GM19438 (cell line): ENCODE results near the gene ISCA2.

Experiments
- ATAC-seq: cut with Tn5 transposase; IDR thresholded peaks from one replicate; pipeline ENCODE4 v1.9.1; 2021; ENCODE audit warnings: low read depth; ENCODE audit not compliant: unreplicated experiment

Gene ISCA2

DNA sequence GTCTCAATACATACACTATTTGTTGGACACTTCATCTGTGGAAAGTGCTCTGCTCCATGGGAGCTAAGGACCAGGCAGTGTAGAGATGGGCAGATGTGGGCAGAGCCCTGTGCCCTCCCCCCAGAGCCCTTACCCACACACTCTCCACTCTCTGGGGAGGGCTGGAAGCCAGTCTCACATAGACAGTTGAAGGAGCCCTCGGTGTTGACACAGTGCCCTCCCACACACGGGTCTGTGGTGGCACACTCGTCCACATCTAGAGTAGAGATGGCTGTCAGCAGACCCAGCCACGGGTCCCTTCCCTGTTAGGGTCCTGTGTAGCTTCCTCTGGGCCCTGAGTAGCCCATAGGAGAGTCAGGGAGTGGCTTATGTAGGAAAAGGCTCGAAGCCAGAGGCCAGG, 14.3 kb downstream of the ISCA2 start:
- ATAC-seq: no peak

DNA sequence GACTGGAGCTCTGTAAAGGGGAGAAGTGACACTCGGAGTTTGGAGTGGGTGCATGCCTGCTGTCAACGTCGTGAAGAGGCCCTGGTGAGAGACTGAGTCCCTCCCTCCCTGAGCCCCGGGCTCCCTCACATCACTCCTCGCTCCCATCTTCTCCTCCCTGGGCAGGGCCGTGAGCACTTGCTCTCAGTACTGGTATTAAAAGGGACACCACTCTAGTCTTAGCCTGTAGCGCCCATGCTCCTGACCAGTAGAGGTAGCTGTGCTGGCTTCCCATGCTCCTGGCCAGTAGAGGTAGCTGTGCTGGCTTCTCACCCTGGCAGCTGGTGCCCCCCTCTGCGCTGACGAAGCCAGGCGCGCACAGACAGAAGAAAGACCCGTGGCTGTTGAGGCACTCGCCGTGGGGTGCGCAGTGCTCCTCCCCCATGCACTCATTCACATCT, 14.7 kb downstream of the ISCA2 start:
- ATAC-seq: no peak

DNA sequence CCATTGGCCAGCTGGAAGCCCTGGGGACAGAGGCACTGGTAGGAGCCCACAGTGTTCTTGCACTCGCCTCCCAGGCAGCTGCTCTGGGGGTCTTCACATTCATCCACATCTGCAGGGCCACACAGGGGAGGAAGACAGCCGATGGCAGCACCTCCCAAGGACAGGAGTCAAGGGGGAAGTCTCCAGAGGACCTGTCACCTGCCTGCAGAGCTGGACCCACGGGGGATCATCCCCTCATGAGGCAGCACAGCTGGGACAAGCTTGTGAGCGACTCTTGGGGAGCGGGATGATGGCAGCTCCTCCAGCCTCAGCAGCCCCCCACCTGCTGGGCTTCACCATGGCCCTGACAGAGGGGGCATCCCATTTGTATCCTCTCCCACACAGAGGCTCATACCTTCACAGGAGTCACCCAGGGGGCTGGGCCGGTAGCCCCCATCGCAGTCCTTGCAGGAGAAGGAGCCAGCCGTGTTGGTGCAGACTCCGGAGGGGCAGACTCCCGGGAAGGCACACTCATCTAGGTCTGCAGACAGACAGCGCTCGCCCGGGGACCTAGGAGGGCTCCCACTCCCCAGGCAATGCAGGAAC, 15.4 kb downstream of the ISCA2 start:
- ATAC-seq: no peak

DNA sequence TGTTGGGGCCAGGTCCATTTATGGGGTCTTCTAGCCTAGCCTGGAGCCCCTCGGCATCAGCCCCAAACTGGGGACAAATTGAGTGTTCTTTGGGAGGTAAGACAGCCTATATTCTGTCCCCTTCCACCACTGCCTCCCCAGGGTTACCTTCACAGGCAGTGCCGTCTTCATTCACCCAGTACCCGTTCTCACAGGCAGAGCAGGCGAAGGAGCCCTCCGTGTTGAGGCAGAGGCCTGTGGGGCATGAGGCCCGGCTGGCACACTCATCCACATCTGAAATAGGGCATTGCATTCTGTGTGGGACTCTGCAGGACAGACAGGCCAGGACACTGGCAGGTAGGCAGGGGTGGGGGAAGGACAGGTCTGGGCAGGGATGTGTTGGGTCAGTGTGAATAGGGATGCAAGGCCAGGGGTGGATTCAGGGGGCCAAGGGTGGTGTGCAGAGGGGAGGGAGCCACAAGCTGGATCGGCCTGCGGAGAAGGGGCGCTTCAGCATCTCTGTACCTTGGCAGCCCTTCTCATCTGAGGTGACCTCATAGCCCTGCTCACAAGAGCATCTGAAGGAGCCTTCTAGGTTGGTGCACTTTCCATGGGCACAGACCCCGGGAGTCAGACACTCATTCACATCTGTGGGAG, 16.1 kb downstream of the ISCA2 start:
- no peak for ATAC-seq

DNA sequence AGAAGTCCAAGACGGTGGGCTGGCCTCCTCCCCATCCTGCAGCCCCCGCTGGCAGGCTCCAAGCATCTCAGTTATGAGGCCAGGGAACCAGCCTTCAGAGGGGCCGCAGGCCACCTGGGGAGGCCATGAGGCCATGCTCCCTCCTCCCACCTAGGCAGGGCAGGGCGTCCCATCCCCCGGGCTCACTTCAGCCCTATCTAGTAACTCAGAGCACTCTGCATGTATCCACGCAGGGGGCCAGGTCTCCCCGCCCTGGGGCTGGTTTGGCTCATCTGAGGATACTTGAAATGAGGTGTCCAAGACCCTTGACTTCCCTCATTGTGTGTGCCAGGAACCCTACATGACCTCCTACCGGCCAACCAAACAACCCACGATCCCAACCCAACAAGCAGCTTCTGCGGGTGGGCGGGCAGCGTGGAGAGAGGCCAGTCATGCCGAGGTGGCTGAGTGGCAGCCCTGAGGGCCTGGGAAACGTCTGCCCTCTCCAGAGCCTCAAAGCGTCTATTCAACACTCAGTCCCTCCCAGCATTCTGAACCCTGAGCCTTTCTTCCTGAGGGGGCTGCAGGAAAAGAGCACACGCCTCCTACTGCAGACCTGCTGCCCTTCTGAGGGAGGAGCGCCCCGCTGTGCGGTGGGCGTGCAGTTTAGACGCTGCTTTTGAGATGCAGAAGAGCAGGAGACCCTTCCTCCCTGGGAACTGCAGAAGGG, 16.8 kb downstream of the ISCA2 start:
- no peak for ATAC-seq

DNA sequence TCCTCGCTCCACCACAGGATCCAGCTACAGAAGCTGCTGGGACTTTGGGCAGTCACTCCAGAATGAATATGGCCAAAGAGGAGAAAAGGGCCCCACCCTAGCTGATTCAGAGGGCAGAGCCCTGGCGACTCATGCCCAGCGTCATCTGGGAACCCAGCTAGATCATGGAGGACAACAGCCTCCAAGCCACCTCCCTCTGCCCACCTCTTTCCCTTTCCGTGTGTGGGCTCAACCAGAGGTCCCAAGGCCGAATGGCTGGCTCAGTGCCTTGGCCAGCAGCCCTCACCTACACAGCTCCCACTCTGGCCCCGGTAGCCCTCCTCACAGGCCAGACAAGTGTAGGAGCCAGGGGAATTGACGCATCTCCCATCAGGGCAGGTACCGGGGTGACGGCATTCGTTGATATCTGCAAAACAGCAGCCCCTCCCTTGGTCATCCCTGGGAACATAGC, 17.4 kb downstream of the ISCA2 start:
- ATAC-seq: no peak

DNA sequence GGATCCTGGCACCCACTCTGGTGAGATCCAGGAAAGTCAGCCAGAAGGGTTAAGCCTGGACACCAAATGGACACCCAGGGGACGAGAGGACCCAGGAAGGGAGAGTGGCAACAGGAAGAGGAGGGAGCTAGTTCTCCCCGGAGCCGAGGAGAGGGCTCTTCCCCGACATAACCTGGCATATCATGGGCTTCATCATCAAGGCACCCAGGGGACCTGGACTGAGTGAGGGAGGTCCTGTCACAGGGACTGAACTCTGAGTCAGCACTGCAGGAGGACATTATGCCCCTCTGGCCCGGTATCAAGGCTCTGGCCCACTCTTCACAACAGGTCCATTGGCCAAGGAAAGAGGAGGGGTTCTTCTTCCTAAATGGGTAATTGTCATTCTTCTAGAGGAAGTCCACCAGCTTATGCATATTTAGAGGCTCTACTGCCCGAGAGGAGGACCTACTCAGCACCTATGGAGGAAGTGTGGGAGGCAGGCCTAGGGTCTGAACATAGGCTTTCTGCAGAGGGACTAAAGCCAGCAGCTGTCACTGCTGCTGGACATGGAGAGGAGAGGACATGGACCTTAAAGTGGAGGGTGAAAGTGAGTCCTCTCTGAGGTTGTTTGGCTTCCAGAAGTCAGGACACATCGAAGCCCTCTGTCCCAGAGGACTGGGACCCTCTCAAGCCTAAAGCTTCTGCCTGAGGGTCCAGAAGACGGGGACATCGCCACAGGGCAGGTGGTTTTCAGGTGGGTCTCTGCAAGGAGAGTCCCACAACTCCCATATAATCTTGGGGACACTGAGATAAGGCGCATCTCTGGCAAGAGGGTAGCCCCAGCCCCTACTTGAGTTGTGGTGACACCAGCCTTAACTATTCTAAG, 18.6 kb downstream of the ISCA2 start:
- no peak for ATAC-seq

DNA sequence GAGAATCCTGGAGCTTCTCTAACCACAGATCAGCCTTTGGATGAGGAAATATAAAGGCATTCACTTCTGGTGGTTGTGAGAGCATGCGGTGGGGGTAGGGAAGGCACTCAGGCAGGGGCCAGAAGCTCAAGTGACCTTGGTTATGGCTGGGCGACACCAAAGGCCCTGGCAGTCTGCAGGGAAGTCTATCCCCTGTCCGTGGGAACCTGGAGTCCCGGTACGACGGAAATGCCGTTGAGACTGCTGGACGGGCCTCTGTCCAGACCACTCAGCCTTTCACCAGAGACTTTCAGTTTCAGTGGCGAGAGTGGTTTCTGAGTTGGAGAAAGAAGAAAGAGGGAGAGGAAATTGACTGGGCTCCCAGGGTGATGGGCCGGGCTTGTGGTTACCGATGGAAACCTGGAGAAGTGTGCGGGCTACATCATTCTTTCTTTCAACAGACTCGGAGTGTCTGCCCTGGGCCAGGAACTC, 20.9 kb downstream of the ISCA2 start:
- no peak for ATAC-seq

DNA sequence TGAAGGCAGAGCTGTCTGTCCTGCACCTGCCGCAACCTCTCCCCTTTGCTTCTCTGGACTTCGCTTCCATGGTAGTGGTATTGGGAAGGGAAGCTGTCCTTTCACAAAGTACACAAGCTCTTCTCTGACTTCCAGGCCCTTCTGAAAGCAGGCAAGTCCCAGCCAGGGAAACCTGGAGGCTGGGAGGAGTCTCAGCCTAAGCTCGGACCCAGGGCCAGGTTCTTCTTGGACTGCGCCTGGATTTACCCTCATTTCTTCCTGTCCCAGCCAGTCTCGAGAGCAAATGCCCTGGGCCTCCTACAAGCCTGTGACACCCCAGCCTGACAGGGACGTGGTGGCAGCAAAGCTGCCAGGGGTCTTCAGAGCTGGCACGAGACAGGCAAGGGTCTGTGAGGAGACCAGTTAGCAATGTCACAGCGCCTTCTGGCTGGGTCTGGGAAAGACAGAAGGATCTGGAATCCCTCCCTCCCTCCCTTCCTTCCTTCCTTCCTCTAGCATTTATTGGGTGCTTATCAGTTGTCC, 22.4 kb downstream of the ISCA2 start:
- ATAC-seq: no peak

DNA sequence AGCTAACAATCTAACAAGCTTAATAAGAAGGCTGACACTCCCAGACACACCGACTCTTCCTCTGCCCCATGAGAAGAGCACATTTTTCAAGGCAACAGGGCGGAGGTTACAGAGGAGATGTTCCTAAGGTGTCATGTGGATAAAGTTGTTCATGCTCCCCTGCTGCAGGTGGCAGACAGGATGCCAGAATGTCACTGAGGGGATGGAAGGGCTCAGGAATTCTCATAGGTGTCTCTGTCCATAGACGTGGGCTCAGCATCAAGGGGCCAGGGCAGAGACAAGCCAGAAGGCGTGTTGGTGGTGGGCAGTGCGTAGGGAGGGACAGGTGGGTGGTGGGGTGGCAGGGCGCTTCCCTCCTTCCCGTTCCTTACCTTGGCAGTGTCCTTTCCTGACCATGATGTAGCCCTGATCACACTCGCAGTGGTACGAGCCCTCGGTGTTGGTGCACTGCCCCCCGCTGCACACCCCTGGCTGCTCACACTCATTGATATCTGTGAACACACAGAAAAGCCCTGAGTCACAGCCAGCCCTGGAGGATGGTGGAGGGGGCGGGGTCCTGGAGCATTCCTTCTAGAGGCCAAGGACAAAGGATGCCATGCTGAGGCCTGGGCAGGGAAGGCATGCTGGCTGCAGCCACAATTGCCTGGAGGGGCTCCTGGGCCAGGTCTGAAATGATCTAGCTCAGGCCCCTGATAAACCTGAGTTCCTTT, 23.0 kb downstream of the ISCA2 start:
- no peak for ATAC-seq

DNA sequence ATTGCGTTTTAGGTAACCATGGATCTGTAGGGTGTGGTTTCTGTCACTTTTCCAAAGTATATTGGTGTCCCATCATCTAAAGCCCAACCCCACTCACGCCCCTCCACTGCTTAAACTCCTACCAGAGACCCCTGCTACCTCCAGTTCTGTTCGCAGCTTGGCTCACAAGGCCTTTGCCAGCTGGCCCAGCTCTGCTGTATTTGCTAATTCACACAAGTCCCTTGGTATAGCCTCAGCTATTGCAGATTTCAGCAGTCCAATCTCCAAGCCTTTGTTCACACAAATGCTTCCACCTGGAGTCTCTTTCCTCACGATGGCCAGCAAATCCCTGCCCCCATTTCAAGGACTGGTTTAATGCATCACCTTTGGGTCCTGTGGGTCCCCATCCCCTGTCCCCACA, 24.2 kb downstream of the ISCA2 start:
- no peak for ATAC-seq

DNA sequence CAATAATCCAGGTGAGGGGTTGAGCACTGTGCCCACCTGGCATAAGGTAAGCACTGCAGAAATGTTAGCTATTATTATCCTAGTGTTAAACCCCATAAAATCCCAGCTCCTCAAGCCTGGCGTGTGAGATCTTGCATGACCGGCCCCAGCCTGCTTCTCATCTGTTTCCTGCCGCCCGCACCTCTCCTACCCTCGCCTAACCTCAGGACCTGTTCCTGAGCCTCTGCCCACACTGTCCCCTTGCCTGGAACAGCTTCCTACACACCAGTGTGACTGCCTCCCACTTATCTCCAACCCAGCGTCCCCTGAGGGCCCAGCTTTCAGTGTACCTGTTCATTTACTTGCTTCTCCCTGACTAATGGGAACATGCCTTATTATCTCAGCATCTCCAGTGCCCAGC, 24.7 kb downstream of the ISCA2 start:
- no peak for ATAC-seq

DNA sequence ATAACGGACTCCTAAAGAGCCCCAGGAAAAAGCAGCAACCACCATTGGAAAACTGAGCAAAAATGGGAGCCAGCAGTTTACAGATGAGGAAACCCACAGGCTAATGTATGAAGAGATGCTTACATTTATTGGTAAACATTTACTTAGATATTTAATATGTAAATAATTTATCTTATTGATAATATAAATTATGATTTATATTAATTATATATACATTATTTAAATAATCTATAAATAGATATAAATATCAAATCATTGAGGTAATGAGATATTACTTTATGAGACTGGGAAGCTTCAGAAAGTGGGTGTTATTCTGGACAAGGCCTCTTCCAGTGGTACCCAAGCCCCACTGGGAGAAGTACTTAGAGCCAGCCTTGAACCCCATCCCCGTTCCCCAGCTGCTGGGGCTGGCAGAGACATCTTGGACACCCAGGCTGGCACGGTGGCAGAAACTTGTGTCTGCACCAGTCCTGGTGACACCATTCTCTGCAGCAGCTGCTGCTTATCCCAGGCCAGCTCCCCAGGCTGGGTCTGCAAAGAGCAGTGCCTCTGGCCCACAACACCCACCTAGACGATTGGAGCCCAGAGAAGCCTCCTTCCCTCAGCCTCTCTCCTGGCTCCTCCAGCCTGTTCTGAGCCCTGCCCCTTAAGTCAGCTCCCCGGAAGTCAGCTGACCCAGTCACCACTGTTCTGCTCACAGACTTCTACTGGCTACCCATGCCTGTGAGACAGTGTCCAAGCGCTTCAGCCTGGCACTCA, 25.9 kb downstream of the ISCA2 start:
- ATAC-seq: no peak

DNA sequence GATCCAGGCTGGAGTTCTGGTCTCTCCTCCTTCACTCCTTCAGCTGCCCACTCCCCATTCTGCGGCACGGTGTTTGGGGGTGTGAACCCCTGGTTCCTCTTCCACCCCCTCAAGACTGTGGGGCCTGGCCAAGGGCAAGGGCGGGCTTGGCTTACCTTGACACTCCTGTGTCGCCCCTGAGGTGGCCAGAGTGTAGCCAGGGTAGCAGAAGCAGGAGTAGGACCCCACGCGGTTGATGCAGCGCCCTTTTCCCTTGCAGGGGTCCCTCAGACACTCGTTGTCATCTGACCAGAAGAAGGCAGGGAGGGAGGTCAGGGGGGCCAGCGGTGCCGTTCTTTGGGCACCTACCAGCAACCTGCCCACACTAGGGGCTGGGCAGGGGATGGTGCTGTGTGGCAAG, 28.2 kb downstream of the ISCA2 start:
- ATAC-seq: no peak

DNA sequence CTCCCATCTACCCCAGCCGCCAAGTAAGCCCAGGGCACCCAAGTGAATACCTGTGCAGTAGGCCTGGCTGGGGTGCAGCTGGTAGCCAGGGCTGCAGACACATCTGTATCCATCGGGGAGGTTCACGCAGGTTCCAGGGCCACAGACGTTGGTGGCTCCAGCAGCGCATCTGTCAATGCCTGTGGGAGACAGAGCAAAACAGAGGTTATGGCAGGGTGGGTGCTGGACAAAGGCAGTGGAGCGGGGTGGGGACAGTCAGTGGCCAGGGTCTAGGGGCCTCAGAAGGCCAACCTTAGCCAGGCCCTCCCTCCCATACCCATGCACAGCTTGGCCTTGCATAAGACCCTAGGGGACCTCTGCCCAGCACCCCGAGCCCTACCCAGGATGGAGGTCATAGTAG, 29.2 kb downstream of the ISCA2 start:
- ATAC-seq: no peak

DNA sequence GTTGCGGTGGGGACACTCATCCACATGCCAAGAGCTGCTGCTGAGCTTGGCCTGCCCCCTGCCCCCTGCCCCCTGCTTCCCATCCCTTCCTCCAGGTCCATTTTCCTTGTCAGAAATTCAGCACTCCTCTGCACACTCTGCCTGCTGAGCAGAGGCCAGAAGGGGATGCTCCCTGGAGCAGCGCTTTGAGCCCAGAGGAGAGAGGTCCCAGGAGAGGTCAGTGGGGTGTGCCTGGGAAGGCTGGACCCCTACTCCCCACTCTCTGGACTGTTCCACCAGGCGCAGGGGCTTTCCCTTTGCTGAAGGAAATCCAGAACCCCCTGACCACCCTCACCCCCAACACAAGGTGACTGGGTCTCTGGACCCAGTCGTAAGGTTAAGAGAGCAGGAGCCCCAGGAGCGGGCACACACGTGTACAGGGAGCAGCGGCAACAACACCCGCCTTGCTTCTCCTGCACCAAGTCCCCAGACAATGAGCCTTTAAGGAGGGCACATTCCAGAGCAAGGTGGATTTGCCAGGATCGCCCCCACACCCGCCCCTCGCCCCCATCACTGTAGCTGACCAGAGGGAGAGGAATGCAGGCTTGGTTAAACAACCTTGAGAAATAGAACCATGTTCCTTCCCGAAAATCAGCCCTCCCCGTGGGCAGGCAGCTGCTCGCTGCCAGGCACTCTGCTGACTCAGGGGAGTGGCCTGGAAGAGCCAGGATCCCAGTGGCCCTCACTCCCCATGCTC, 30.7 kb downstream of the ISCA2 start:
- no peak for ATAC-seq

DNA sequence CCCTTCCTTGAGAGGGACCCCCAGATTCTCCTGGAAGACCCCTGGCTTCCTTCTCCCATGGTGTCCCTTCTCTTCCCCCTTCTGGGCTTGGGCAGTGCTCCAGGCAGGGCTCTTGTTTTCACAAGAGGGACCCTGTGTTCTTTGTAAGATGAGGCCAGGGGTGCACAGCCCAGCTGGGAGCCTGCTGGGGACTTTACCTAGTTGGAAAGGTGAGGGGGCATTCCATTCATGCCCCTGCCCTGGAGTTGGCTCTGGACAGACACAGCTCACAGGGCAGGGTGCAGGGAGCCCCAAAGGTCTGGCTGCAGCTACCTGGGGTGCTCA, 31.2 kb downstream of the ISCA2 start:
- no peak for ATAC-seq

DNA sequence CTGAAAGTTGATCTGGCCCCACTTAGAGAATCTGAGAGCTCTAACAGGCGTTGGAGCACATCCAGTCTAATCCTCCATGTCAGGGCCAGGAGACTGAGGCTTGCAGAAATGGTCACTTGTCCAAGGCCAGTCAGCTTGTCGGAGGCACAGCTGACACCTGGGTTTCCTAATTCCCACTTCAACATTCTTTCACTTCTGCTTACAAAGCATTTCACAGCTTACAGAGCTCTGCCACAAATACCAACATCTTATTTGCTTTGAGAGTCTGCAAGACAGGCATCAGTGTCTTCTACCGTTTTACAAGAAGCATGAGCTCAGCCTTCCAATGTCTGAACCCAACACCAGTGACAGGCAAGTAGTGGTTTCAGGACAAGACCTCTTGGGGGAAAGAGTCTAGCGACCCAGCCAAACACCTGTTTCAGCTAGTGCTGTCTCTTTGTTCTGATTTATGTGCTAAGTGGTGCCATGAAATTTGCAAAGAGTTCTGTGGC, 31.8 kb downstream of the ISCA2 start:
- ATAC-seq: no peak
